WTC11 (cell line): ENCODE results near the gene AKAP6. TPM values are rescaled to one million over a fixed set of nuclear protein-coding genes. Genes with fewer than 3 reads are reported as not detected.

Source experiments
- ATAC-seq: fragments of 200-7000 bp; cut with Tn5 transposase; 2 replicates; pipeline ENCODE4 v1.10.0; 2021; ENCODE audit warnings: mild to moderate bottlenecking, moderate library complexity
- CTCF ChIA-PET: fragments of 300-600 bp; sonication (Branson Sonifier 250); formaldehyde crosslinking; loops from one replicate; lab custom pipeline; 2021; ENCODE audit warnings: antibody characterized with exemption; lab: Charles Lee
- POLR2A ChIA-PET: fragments of 350-600 bp; sonication (Branson Sonifier 250); formaldehyde crosslinking; loops from one replicate; lab custom pipeline; 2021; ENCODE audit warnings: antibody characterized with exemption; lab: Charles Lee
- DNase-seq: peaks from one replicate; pipeline ENCODE4 v3.0.0; 2021; ENCODE audit warnings: low spot score
- H3K27ac Mint-ChIP-seq: 2 replicates; pipeline ENCODE4 v1.8.0; 2021; ENCODE audit warnings: mixed read lengths
- H3K27me3 Mint-ChIP-seq: 2 replicates; pipeline ENCODE4 v1.8.0; 2021; ENCODE audit warnings: low read depth, mild to moderate bottlenecking, moderate library complexity, mixed read lengths
- H3K36me3 Mint-ChIP-seq: 2 replicates; pipeline ENCODE4 v1.8.0; 2021; ENCODE audit warnings: mixed read lengths
- H3K4me1 Mint-ChIP-seq: 2 replicates; pipeline ENCODE4 v1.8.0; 2022; ENCODE audit warnings: mixed read lengths
- H3K4me3 Mint-ChIP-seq: 2 replicates; pipeline ENCODE4 v1.8.0; 2021; ENCODE audit warnings: mild to moderate bottlenecking, moderate library complexity, mixed read lengths
- H3K9me3 Mint-ChIP-seq: 2 replicates; pipeline ENCODE4 v1.8.0; 2021; ENCODE audit warnings: mixed read lengths
- ATF6 ChIP-seq: sonication (generic); formaldehyde crosslinking; IDR thresholded peaks from 2 replicates; pipeline ENCODE4 v1.8.1; 2023; ENCODE audit warnings: mild to moderate bottlenecking, missing genetic modification reagents
- CTCF ChIP-seq: fragments of 200-600 bp; IDR thresholded peaks from 2 replicates; pipeline ENCODE4 v1.8.0; 2022; ENCODE audit warnings: antibody characterized with exemption
- ELF4 ChIP-seq: sonication (generic); formaldehyde crosslinking; IDR thresholded peaks from 2 replicates; pipeline ENCODE4 v1.8.1; 2022; ENCODE audit warnings: low read depth, mild to moderate bottlenecking, moderate library complexity, missing genetic modification reagents
- ETV6 ChIP-seq: sonication (generic); formaldehyde crosslinking; IDR thresholded peaks from 2 replicates; pipeline ENCODE4 v1.8.1; 2022; ENCODE audit warnings: mild to moderate bottlenecking, missing genetic modification reagents
- MLX ChIP-seq: sonication (generic); formaldehyde crosslinking; IDR thresholded peaks from 2 replicates; pipeline ENCODE4 v1.8.1; 2023; ENCODE audit warnings: mild to moderate bottlenecking, missing genetic modification reagents, moderate library complexity
- NFE2L1 ChIP-seq: sonication (generic); formaldehyde crosslinking; IDR thresholded peaks from 2 replicates; pipeline ENCODE4 v1.8.1; 2023; ENCODE audit warnings: missing genetic modification reagents
- PRDM15 ChIP-seq: sonication (generic); formaldehyde crosslinking; IDR thresholded peaks from 2 replicates; pipeline ENCODE4 v1.8.0; 2022; ENCODE audit warnings: missing genetic modification reagents
- PRRX2 ChIP-seq: fragments of 250-450 bp; sonication (Bioruptor Pico); IDR thresholded peaks from 2 replicates; pipeline ENCODE4 v1.8.0; 2021; ENCODE audit warnings: mild to moderate bottlenecking
- SMAD3 ChIP-seq: sonication (generic); formaldehyde crosslinking; IDR thresholded peaks from 2 replicates; pipeline ENCODE4 v1.8.0; 2022; ENCODE audit warnings: missing genetic modification reagents, mild to moderate bottlenecking, borderline replicate concordance
- SMAD4 ChIP-seq: sonication (generic); formaldehyde crosslinking; IDR thresholded peaks from 2 replicates; pipeline ENCODE4 v1.8.0; 2022; ENCODE audit warnings: mild to moderate bottlenecking, missing genetic modification reagents
- ZMAT4 ChIP-seq: fragments of 250-450 bp; sonication (Bioruptor Pico); IDR thresholded peaks from 2 replicates; pipeline ENCODE4 v1.9.0; 2021; ENCODE audit warnings: mild to moderate bottlenecking
- ZNF121 ChIP-seq: sonication (generic); formaldehyde crosslinking; IDR thresholded peaks from 2 replicates; pipeline ENCODE4 v1.8.0; 2023; ENCODE audit warnings: missing genetic modification reagents
- ZNF219 ChIP-seq: sonication (generic); formaldehyde crosslinking; IDR thresholded peaks from 2 replicates; pipeline ENCODE4 v1.8.0; 2023; ENCODE audit warnings: missing genetic modification reagents, mild to moderate bottlenecking, borderline replicate concordance
- ZNF232 ChIP-seq: sonication (generic); formaldehyde crosslinking; IDR thresholded peaks from 2 replicates; pipeline ENCODE4 v1.8.0; 2022; ENCODE audit warnings: mild to moderate bottlenecking, missing genetic modification reagents
- ZNF423 ChIP-seq: fragments of 250-450 bp; sonication (Bioruptor Pico); IDR thresholded peaks from 2 replicates; pipeline ENCODE4 v2.1.2; 2022; ENCODE audit warnings: mild to moderate bottlenecking, moderate library complexity
- ZNF425 ChIP-seq: fragments of 250-450 bp; sonication (Bioruptor Pico); conservative IDR thresholded peaks from 2 replicates; pipeline ENCODE4 v1.9.0; 2021; ENCODE audit warnings: mild to moderate bottlenecking
- ZNF512 ChIP-seq: sonication (generic); formaldehyde crosslinking; IDR thresholded peaks from 2 replicates; pipeline ENCODE4 v1.8.1; 2022; ENCODE audit warnings: missing genetic modification reagents, borderline replicate concordance
- ZNF671 ChIP-seq: fragments of 250-450 bp; sonication (Bioruptor Pico); IDR thresholded peaks from 2 replicates; pipeline ENCODE4 v1.8.0; 2021; ENCODE audit warnings: mild to moderate bottlenecking
- total RNA-seq: library from RNA; stranded (reverse); gene quantifications from 3 replicates; pipeline ENCODE4 v1.2.3, GENCODE V29; 2021

Gene AKAP6
- total RNA-seq, 1 experiment from 2014 or later, result 0.63 TPM

GRCh38 chr14:32722631-32723183 lies 393.6 kb downstream of the AKAP6 start:
- DNase-seq (no peak), ATAC-seq (no peak)
- ChIA-PET POLR2A (no interaction called here), CTCF (no interaction called here)
- Mint-ChIP-seq H3K9me3 (no peaks in the 10 kb centered on the region), H3K27ac (no peak overlapping the region), H3K4me1 (peaks cover 18% of the 10 kb centered on the region)
- TF ChIP-seq PRRX2 (CRISPR knock-in tag), result no peak
- TF ChIP-seq MLX (CRISPR knock-in tag), result no peak
- no peak for TF ChIP-seq ZMAT4 (CRISPR knock-in tag)
- TF ChIP-seq ZNF423 (CRISPR knock-in tag), result no peak
- no peak for TF ChIP-seq ETV6 (CRISPR knock-in tag)
- no peak for TF ChIP-seq ZNF219
- TF ChIP-seq CTCF, result no peak
- TF ChIP-seq ZNF671, result no peak
- TF ChIP-seq, all 79 proteins: peak for 0
- H3K27me3 Mint-ChIP-seq, result no peaks in the 10 kb centered on the region
- H3K4me3 Mint-ChIP-seq, result no peak overlapping the region
- H3K36me3 Mint-ChIP-seq, result no peaks in the 10 kb centered on the region

GRCh38 chr14:32724867-32725471 lies 395.9 kb downstream of the AKAP6 start:
- H3K27ac Mint-ChIP-seq, result peak overlapping the region; percentile 74; the same call in 1 of the 2 replicates
- TF ChIP-seq ZNF425 (CRISPR knock-in tag), result no peak
- 0 out of 2 replicates have a peak, but pooled peaks have one; percentile 27 for TF ChIP-seq ZNF121 (CRISPR knock-in tag)
- ATAC-seq, result no peak

GRCh38 chr14:32726516-32726915 lies 397.4 kb downstream of the AKAP6 start:
- ChIA-PET CTCF (no interaction called here), POLR2A (interaction anchor here (0.6 kb wide), 1 partner anchor 38 kb away, joined by 4 read pairs; no protein-coding TSS in a partner anchor)
- H3K4me1 Mint-ChIP-seq, result peaks cover 18% of the 10 kb centered on the region
- DNase-seq (no peak), ATAC-seq (no peak)
- no peak overlapping the region for H3K4me3 Mint-ChIP-seq
- no peak overlapping the region for H3K27ac Mint-ChIP-seq
- H3K27me3 Mint-ChIP-seq, result no peaks in the 10 kb centered on the region
- no peaks in the 10 kb centered on the region for H3K9me3 Mint-ChIP-seq
- no peaks in the 10 kb centered on the region for H3K36me3 Mint-ChIP-seq
- TF ChIP-seq SMAD4 (no peak), PRDM15 (CRISPR knock-in tag) (no peak), ATF6 (CRISPR knock-in tag) (no peak), ELF4 (no peak), ZNF219 (no peak), SMAD3 (CRISPR knock-in tag) (no peak), NFE2L1 (CRISPR knock-in tag) (no peak), ZNF232 (no peak), ZNF512 (CRISPR knock-in tag) (no peak)

More at GRCh38 chr14:32724867-32725471, 395.9 kb downstream of the AKAP6 start:
- H3K36me3 Mint-ChIP-seq, result no peaks in the 10 kb centered on the region
- no peaks in the 10 kb centered on the region for H3K27me3 Mint-ChIP-seq
- no peaks in the 10 kb centered on the region for H3K9me3 Mint-ChIP-seq
- DNase-seq, result peak; percentile 31
- peak overlapping the region; percentile 20; the same call in 1 of the 2 replicates for H3K4me3 Mint-ChIP-seq
- peaks cover 18% of the 10 kb centered on the region for H3K4me1 Mint-ChIP-seq
- ChIA-PET CTCF (no interaction called here), POLR2A (interaction anchor here (0.8 kb wide), 1 partner anchor 213 kb away, joined by 10 read pairs; no protein-coding TSS in a partner anchor)
